GM12878 (cell line): ENCODE data around the gene GBGT1. TPM values are rescaled to one million over a fixed set of nuclear protein-coding genes. Genes with fewer than 3 reads are reported as not detected.

ENCODE experiments used
- ATF3 ChIP-seq: IDR thresholded peaks from 2 replicates; pipeline ENCODE4 v1.6.1; 2011; ENCODE audit warnings: low read depth, mild to moderate bottlenecking, low read length, moderate library complexity, borderline replicate concordance; ENCODE audit errors: extremely low read depth
- BHLHE40 ChIP-seq, 2 experiments: fragments of 450-650 bp in 1 of 2; IDR thresholded peaks; 2 replicates each; pipeline ENCODE4 v1.6.1; 2011 to 2017; ENCODE audit warnings: low read depth in 2 of 2, borderline replicate concordance in 1 of 2, improper control_type of control experiment in 1 of 2, low read length in 1 of 2, mild to moderate bottlenecking in 1 of 2
- E2F4 ChIP-seq: IDR thresholded peaks from 2 replicates; pipeline ENCODE4 v1.6.1; 2012; ENCODE audit warnings: low read depth, low read length, improper control_type of control experiment
- E2F8 ChIP-seq: fragments of 450-650 bp; IDR thresholded peaks from 2 replicates; pipeline ENCODE4 v1.6.1; 2018; ENCODE audit warnings: mild to moderate bottlenecking, low read depth, moderate library complexity; ENCODE audit not compliant: partially characterized antibody
- EED ChIP-seq: sonication (generic); IDR thresholded peaks from 2 replicates; pipeline ENCODE4 v1.6.1; 2016; ENCODE audit warnings: antibody characterized with exemption, low read depth
- EGR1 ChIP-seq, 2 experiments: IDR thresholded peaks; 1 replicate in 1 of 2; 2 replicates in 1 of 2; pipeline ENCODE4 v1.6.1; 2011 to 2012; ENCODE audit warnings: low read depth in 2 of 2, low read length in 2 of 2, borderline replicate concordance in 1 of 2, mild to moderate bottlenecking in 1 of 2, moderate library complexity in 1 of 2
- ELK1 ChIP-seq: IDR thresholded peaks from 2 replicates; pipeline ENCODE4 v1.6.1; 2012; ENCODE audit warnings: low read depth, low read length, improper control_type of control experiment
- FOS ChIP-seq: IDR thresholded peaks from 3 replicates; pipeline ENCODE4 v1.6.1; 2011; ENCODE audit warnings: borderline replicate concordance; ENCODE audit not compliant: insufficient read length; ENCODE audit errors: extremely low read depth
- FOXK2 ChIP-seq: fragments of 450-650 bp; IDR thresholded peaks from 2 replicates; pipeline ENCODE4 v1.6.1; 2017; ENCODE audit warnings: mild to moderate bottlenecking, moderate library complexity
- MTA2 ChIP-seq: fragments of 450-650 bp; IDR thresholded peaks from 2 replicates; pipeline ENCODE4 v1.6.1; 2016; ENCODE audit warnings: low read depth, mild to moderate bottlenecking, moderate library complexity
- MYB ChIP-seq: fragments of 150-350 bp; IDR thresholded peaks from 2 replicates; pipeline ENCODE4 v1.6.1; 2014; ENCODE audit warnings: mild to moderate bottlenecking, low read depth, low read length, borderline replicate concordance
- NFYA ChIP-seq: IDR thresholded peaks from 2 replicates; pipeline ENCODE4 v1.6.1; 2011; ENCODE audit warnings: low read depth, mild to moderate bottlenecking, low read length, improper control_type of control experiment, borderline replicate concordance
- NKRF ChIP-seq: fragments of 450-650 bp; conservative IDR thresholded peaks from 2 replicates; pipeline ENCODE4 v1.6.1; 2017; ENCODE audit warnings: mild to moderate bottlenecking, moderate library complexity
- REST ChIP-seq: IDR thresholded peaks from 2 replicates; pipeline ENCODE4 v1.6.1; 2012; ENCODE audit warnings: mild to moderate bottlenecking, low read depth, low read length
- SIN3A ChIP-seq: IDR thresholded peaks from 2 replicates; pipeline ENCODE4 v1.6.1; 2012; ENCODE audit warnings: low read depth, low read length, improper control_type of control experiment
- SMARCA5 ChIP-seq: fragments of 450-650 bp; IDR thresholded peaks from 2 replicates; pipeline ENCODE4 v1.6.1; 2017; ENCODE audit warnings: mild to moderate bottlenecking
- TCF12 ChIP-seq: IDR thresholded peaks from 2 replicates; pipeline ENCODE4 v1.6.1; 2011; ENCODE audit warnings: low read depth, mild to moderate bottlenecking, low read length
- polyA plus RNA-seq, 11 experiments: library from polyadenylated mRNA; depleted of rRNA in 4 of 11; unstranded in 6 of 11; stranded (reverse) in 5 of 11; fragments of >200 nt; fragmentation: Nextera tagmentation in 4 of 11; fragmentation: Illumina TruSeq in 1 of 11; extraction: Ambion mirVana in 4 of 11; extraction: Trizol in 1 of 11; gene quantifications; 1 replicate in 1 of 11; 2 replicates in 10 of 11; pipeline versions ENCODE4 v1.2.1 to v1.2.3, GENCODE V29; 2011 to 2016; ENCODE audit warnings: inconsistent platforms in 2 of 11, missing spikeins in 2 of 11, low read depth in 1 of 11
- total RNA-seq, 4 experiments: library from RNA; depleted of rRNA in 3 of 4; stranded (reverse); fragments of >200 nt in 3 of 4; fragmentation: Illumina TruSeq in 1 of 4; extraction: Trizol in 1 of 4; gene quantifications; 2 replicates each; pipeline versions ENCODE4 v1.2.1 to v1.2.3, GENCODE V29; 2013 to 2021

The GBGT1 gene
- total and polyA plus RNA-seq, 10 of the 15 experiments (the other 5 are each of a cell fraction or from before 2014, with no cell fraction given) = 0.08 to 1.9 (median 0.49) TPM

GRCh38 chr9:133120501-133121197, 43.1 kb downstream of the GBGT1 start (continued):
- no peak for TF ChIP-seq REST
- TF ChIP-seq SIN3A = 0 out of 2 replicates have a peak, but pooled peaks have one; percentile 28
- TF ChIP-seq EED = no peak
- no peak for TF ChIP-seq E2F4
- TF ChIP-seq NKRF = peak; percentile 84
- TF ChIP-seq ATF3 = no peak
- TF ChIP-seq EGR1 (IDR thresholded peaks at IDR 0.05; ENCODE audit: borderline replicate concordance in 1 of 2, low read depth in 2 of 2, low read length in 2 of 2) = peak in 1 of 2 experiments; percentile 53; a peak in 1 of 3 replicates
- TF ChIP-seq FOXK2 = no peak
- TF ChIP-seq BHLHE40 (IDR thresholded peaks at IDR 0.05; ENCODE audit: borderline replicate concordance in 1 of 2, low read depth in 2 of 2, low read length in 1 of 2) = no peak
- TF ChIP-seq MYB = no peak
- no peak for TF ChIP-seq NFYA
- TF ChIP-seq TCF12 = peak; percentile 41; the same call in 1 of the 2 replicates
- TF ChIP-seq MTA2 = no peak
- TF ChIP-seq SMARCA5 = peak; percentile 68; the same call in 1 of the 2 replicates
- TF ChIP-seq E2F8 = no peak
- TF ChIP-seq FOS = no peak
- no peak for TF ChIP-seq ELK1
